ENCODE results near the gene LGMN. TPM values are rescaled to one million over a fixed set of nuclear protein-coding genes. Genes with fewer than 3 reads are reported as not detected.
A peak's percentile ranks its signal among the peaks of the same experiment; 100 is the strongest.

LGMN gene
- total and polyA plus RNA-seq, 9 of the 15 experiments (the other 6 are each of a cell fraction or from before 2014, with no cell fraction given), result 0.05 to 1.4 (median 0.43) TPM; not detected in 2

- H3K4me1 ChIP-seq (replicated peaks in 1 of 2; ENCODE audit: control insufficient read depth in 2 of 2, insufficient read depth in 2 of 2, low read length in 2 of 2), result peaks cover 0 to 11% of the 10 kb centered on the region in 2 experiments; a peak in 3 of 5 replicates
- H3K36me3 ChIP-seq (ENCODE audit: control insufficient read depth, insufficient read depth, low read length), result no peaks in the 10 kb centered on the region
- ATAC-seq (peak; percentile 66), DNase-seq (ENCODE audit: extremely low read depth in 1 of 4, low spot score in 3 of 4) (peak in 1 of 4 experiments; percentile 14), FAIRE-seq (no peak)
- no peaks in the 10 kb centered on the region for H4K20me1 ChIP-seq (replicated peaks; ENCODE audit: control insufficient read depth, insufficient read depth, low read length)
- H3K9me1 ChIP-seq (ENCODE audit: control insufficient read depth, insufficient read depth, low read length), result no peaks in the 10 kb centered on the region
- H3K27ac ChIP-seq (ENCODE audit: extremely low read depth, low read depth, low read length), result no peak overlapping the region
- no peak overlapping the region for H3K4me3 ChIP-seq
- BruUV-seq (replicated peaks), result no TSS peak
- H3K9me3 ChIP-seq (replicated peaks; ENCODE audit: control insufficient read depth, insufficient read depth, low read depth, low read length), result no peaks in the 10 kb centered on the region
- CTCF ChIA-PET (ENCODE audit: low intra/inter-chr PET ratio), result no interaction called here
- POLR2A ChIA-PET, result interaction anchor here (0.6 to 1.1 kb wide), 2 partner anchors 21 to 45 kb away, joined by 3 read pairs; no protein-coding TSS in a partner anchor
- H3K27me3 ChIP-seq (ENCODE audit: control insufficient read depth in 2 of 2, insufficient read depth in 2 of 2, low read length in 2 of 2), result no peaks in the 10 kb centered on the region
- in situ Hi-C loops (cut with MboI) (no loop called here), intact Hi-C loops (cut with micrococcal nuclease) (no loop called here)
- 0% methylated on average over 3 of the region's 3 CpGs for WGBS (ENCODE audit: insufficient coverage, low coverage, missing lambda C conversion rate)
- no peak overlapping the region for H2AFZ ChIP-seq (ENCODE audit: low read depth, low read length)
- no peaks in the 10 kb centered on the region for H3K79me2 ChIP-seq (ENCODE audit: control insufficient read depth, insufficient read depth, low read length)
- no peak overlapping the region for H3K9ac ChIP-seq (ENCODE audit: insufficient read depth in 1 of 2, low read depth in 2 of 2, low read length in 2 of 2)
- H3K4me2 ChIP-seq (ENCODE audit: insufficient read depth, low read length), result no peak overlapping the region
- TF ChIP-seq ZEB2 (IDR thresholded peaks at IDR 0.05), result no peak
- peak; percentile 24; the same call in 1 of the 2 replicates for TF ChIP-seq TAL1 (IDR thresholded peaks at IDR 0.05)
- no peak for TF ChIP-seq MCM2 (IDR thresholded peaks at IDR 0.05; ENCODE audit: low read depth)
- TF ChIP-seq ZNF766 (CRISPR knock-in tag; conservative IDR thresholded peaks at IDR 0.05), result peak; percentile 58; the same call in 1 of the 2 replicates
- TF ChIP-seq BRD9 (IDR thresholded peaks at IDR 0.05; ENCODE audit: low read depth, partially characterized antibody), result no peak
- peak; percentile 89 for TF ChIP-seq ATF3 (IDR thresholded peaks at IDR 0.05)
- no peak for TF ChIP-seq ATF3 (CRISPR knock-in tag; conservative IDR thresholded peaks at IDR 0.05)
- TF ChIP-seq NFYB (IDR thresholded peaks at IDR 0.05; ENCODE audit: extremely low read depth, insufficient read length), result no peak
- TF ChIP-seq REST (IDR thresholded peaks at IDR 0.05; ENCODE audit: borderline replicate concordance), result no peak
- no peak for TF ChIP-seq REST (CRISPR knock-in tag; IDR thresholded peaks at IDR 0.05; ENCODE audit: low read depth)
- no peak for TF ChIP-seq ZNF586 (CRISPR knock-in tag; conservative IDR thresholded peaks at IDR 0.05)
- TF ChIP-seq KHSRP (IDR thresholded peaks at IDR 0.05), result no peak
- TF ChIP-seq HNRNPL (IDR thresholded peaks at IDR 0.05; ENCODE audit: low read depth, low read length), result no peak
- no peak for TF ChIP-seq DNMT1 (IDR thresholded peaks at IDR 0.05)
- no peak for TF ChIP-seq NFATC3 (IDR thresholded peaks at IDR 0.05)
- TF ChIP-seq JUND (IDR thresholded peaks at IDR 0.05; ENCODE audit: borderline replicate concordance, low read depth, low read length), result peak; percentile 75; the same call in 1 of the 2 replicates
- peak; percentile 74; the same call in 2 of the 3 replicates for TF ChIP-seq JUND (tag; IDR thresholded peaks at IDR 0.05; ENCODE audit: borderline replicate concordance, low read depth, low read length)
These were observed 7.1 kb upstream of the LGMN start for GRCh38 chr14:92755495-92755894.
